Measurements from ENCODE around the gene AKR1B1. TPM values are rescaled to one million over a fixed set of nuclear protein-coding genes. Genes with fewer than 3 reads are reported as not detected.

The AKR1B1 gene
- total and polyA plus RNA-seq, 2 of the 13 experiments (the other 11 are each of a cell fraction or from before 2014, with no cell fraction given): 89.9 to 133 TPM

DNA sequence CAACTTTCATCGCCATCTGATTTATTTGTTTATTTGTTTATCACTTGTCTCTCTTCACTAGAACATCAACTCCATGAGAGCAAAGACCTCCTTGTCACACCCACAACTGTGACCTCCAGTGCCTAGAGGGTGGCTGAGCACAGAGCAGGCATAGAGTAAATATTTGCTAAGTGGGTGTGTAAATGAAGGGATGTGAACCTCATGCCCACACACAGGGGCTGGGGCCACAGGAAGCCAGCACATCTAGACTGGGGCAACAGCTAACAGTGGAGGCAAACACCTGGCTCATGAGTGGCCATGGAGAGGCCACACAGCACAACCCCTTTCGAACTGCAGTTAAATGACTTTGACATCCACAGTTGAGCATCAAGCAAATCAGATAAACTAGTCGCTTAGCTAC, 39.8 kb downstream of the AKR1B1 start (continued):
- TF ChIP-seq ELF4 (CRISPR knock-in tag; IDR thresholded peaks at IDR 0.05; ENCODE audit: borderline replicate concordance): no peak
- no peak for TF ChIP-seq SMAD9 (CRISPR knock-in tag; IDR thresholded peaks at IDR 0.05)
- TF ChIP-seq SAP130 (CRISPR knock-in tag; IDR thresholded peaks at IDR 0.05; ENCODE audit: low read depth): peak; percentile 42; the same call in 1 of the 2 replicates
- TF ChIP-seq, protein P1, sequence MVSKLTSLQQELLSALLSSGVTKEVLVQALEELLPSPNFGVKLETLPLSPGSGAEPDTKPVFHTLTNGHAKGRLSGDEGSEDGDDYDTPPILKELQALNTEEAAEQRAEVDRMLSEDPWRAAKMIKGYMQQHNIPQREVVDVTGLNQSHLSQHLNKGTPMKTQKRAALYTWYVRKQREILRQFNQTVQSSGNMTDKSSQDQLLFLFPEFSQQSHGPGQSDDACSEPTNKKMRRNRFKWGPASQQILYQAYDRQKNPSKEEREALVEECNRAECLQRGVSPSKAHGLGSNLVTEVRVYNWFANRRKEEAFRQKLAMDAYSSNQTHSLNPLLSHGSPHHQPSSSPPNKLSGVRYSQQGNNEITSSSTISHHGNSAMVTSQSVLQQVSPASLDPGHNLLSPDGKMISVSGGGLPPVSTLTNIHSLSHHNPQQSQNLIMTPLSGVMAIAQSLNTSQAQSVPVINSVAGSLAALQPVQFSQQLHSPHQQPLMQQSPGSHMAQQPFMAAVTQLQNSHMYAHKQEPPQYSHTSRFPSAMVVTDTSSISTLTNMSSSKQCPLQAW (CRISPR knock-in tag; IDR thresholded peaks at IDR 0.05): 0 out of 2 replicates have a peak, but pooled peaks have one; percentile 35
- TF ChIP-seq REL (CRISPR knock-in tag; conservative IDR thresholded peaks at IDR 0.05): no peak
- TF ChIP-seq, protein P2, sequence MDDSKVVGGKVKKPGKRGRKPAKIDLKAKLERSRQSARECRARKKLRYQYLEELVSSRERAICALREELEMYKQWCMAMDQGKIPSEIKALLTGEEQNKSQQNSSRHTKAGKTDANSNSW (CRISPR knock-in tag; IDR thresholded peaks at IDR 0.05; ENCODE audit: borderline replicate concordance): no peak
- no peak for TF ChIP-seq ZNF672 (CRISPR knock-in tag; IDR thresholded peaks at IDR 0.05)
- no peak for TF ChIP-seq ZSCAN30 (CRISPR knock-in tag; IDR thresholded peaks at IDR 0.05)
- no peak for TF ChIP-seq AFF4 (CRISPR knock-in tag; IDR thresholded peaks at IDR 0.05)
- no peak for TF ChIP-seq U2AF1 (optimal IDR thresholded peaks at IDR 0.05; ENCODE audit: low read depth, low read length)
- TF ChIP-seq ZNF879 (CRISPR knock-in tag; IDR thresholded peaks at IDR 0.05): no peak
- no peak for TF ChIP-seq ZNF44 (CRISPR knock-in tag; IDR thresholded peaks at IDR 0.05)
- no peak for TF ChIP-seq ZNF510 (CRISPR knock-in tag; IDR thresholded peaks at IDR 0.05; ENCODE audit: low read depth)
- TF ChIP-seq ELF1 (CRISPR knock-in tag; IDR thresholded peaks at IDR 0.05): no peak
- no peak for TF ChIP-seq ATF7 (IDR thresholded peaks at IDR 0.05)
- TF ChIP-seq ATF7 (CRISPR knock-in tag; IDR thresholded peaks at IDR 0.05): no peak
- no peak for TF ChIP-seq ZNF136 (CRISPR knock-in tag; IDR thresholded peaks at IDR 0.05; ENCODE audit: low read depth)
- 0 out of 2 replicates have a peak, but pooled peaks have one; percentile 39 for TF ChIP-seq SP5 (CRISPR knock-in tag; IDR thresholded peaks at IDR 0.05; ENCODE audit: borderline replicate concordance, low read depth)
- TF ChIP-seq ZBTB42 (CRISPR knock-in tag; IDR thresholded peaks at IDR 0.05): no peak
- no peak for TF ChIP-seq NR0B2 (CRISPR knock-in tag; IDR thresholded peaks at IDR 0.05)
- TF ChIP-seq KLF12 (CRISPR knock-in tag; IDR thresholded peaks at IDR 0.05; ENCODE audit: borderline replicate concordance): no peak
- no peak for TF ChIP-seq EED (CRISPR knock-in tag; IDR thresholded peaks at IDR 0.05)
- no peak for TF ChIP-seq MYPOP (CRISPR knock-in tag; IDR thresholded peaks at IDR 0.05)
- TF ChIP-seq ZNF878 (CRISPR knock-in tag; IDR thresholded peaks at IDR 0.05): no peak
- peak; percentile 73 for TF ChIP-seq RARA (CRISPR knock-in tag; IDR thresholded peaks at IDR 0.05)
- no peak for TF ChIP-seq KDM3A (CRISPR knock-in tag; IDR thresholded peaks at IDR 0.05; ENCODE audit: low read depth)
- no peak for TF ChIP-seq ZNF562 (CRISPR knock-in tag; IDR thresholded peaks at IDR 0.05; ENCODE audit: borderline replicate concordance)

All from HepG2 (cell line).